GM20000 (cell line): Measurements from ENCODE around the gene NOTO.

Experiments used
- DNase-seq: peaks from one replicate; pipeline ENCODE4 v3.0.0; 2012; ENCODE audit warnings: low spot score
- CTCF ChIP-seq: IDR thresholded peaks from 2 replicates; pipeline ENCODE4 v1.5.1; 2012; ENCODE audit warnings: mild to moderate bottlenecking, control low read depth; ENCODE audit errors: extremely low read depth, missing control alignments

The NOTO gene

GRCh38 chr2:73258186-73258912 is 56.0 kb downstream of the NOTO start:
- no peak for TF ChIP-seq CTCF
- no peak for DNase-seq

GRCh38 chr2:73258913-73259215 is 56.5 kb downstream of the NOTO start:
- TF ChIP-seq CTCF: no peak
- no peak for DNase-seq

- no peak for TF ChIP-seq CTCF
- DNase-seq: no peak
Measured at GRCh38 chr2:73259276-73259675, 56.9 kb downstream of the NOTO start.

- DNase-seq: no peak
- TF ChIP-seq CTCF: no peak
Measured at GRCh38 chr2:73259704-73260337, 57.4 kb downstream of the NOTO start.

- no peak for TF ChIP-seq CTCF
- no peak for DNase-seq
Measured at GRCh38 chr2:73260338-73260984, 58.1 kb downstream of the NOTO start.
